SIG-M5 treated with dmso at 0.1 percent for 504 hours (cell line): ENCODE data around the gene ROR1.

Source experiments
- DNase-seq: peaks from one replicate; lab custom pipeline; 2025; ENCODE audit not compliant: unreplicated experiment; lab: John Stamatoyannopoulos, UW

ROR1 gene

GRCh38 chr1:63928186-63929105 is 154.6 kb downstream of the ROR1 start:
- no peak for DNase-seq

DNA sequence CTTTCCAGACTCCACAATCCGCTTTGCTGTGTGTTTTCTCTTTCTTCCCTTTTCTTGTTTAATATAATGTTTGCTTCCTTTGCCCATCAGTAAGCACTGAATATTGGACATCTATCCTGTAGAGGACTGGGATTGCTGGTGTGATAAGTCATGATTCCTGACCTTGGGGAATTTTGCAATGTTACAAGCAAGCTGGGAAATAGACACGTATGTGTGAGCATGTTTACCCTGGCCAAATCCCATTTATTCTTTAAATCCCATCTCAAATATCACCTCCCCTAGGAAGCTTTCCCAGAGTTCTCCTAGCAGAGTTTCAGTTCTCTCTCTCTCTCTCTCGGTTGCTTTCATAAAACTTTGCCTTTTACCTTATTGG is 155.3 kb downstream of the ROR1 start:
- DNase-seq = no peak

- no peak for DNase-seq
Measured at GRCh38 chr1:63931468-63931867, 157.7 kb downstream of the ROR1 start.

DNA sequence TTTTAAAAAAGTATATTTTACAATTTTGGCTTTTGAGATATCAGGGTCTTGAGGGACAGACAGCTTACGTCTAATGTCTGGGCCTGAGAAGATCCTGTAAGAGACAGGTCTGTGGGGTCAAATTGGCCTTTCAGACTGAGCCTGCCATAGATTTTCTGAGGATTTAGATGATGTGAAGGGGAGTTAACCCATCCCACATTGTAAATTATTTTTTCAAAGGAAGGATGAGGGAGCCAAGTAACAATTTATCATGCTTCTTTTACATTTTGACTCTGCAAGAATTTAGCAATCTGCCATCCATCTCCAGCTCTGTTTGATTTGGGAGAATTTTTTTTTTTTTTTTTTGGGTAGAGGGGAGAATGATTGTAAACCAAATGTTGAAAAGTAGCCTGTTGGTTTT is 160.9 kb downstream of the ROR1 start:
- no peak for DNase-seq

DNA sequence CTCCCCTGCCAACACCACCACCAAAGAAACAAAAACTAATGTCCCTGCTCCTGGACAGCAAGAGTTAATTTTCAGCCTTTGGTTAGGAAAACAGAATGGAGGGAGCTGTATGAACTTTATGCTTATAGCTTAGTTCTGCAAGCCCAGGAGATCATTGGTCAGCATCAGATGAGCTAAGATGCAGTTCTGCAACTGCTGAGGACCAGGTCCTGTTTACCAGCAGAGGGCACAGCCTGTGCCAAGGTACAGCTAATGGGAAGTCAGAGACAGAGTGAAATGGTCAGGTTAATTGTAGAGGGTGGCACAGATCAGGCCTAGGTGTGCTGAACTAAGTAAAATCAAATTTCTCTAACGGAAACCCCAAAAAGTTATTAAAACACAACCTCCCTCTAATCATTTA is 161.3 kb downstream of the ROR1 start:
- no peak for DNase-seq

DNA sequence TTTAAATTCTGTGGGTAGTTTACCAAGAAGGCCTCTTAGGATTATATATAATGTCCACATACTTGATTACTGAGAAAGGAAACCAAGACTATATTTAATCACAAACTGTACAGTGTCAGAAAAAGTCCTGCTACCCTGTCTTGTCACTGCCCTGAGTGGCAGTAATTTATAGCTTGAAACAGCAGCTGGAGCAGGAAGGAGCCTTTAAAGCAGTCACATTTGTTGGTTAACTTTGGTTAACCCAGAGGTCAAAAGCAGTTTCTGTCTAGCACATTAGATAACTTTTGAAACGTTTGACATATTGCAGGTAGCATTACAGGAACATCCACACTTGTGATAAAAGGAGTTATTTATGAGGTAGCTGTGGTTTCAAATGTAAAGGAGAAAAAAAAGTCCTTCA is 161.7 kb downstream of the ROR1 start:
- no peak for DNase-seq

GRCh38 chr1:63936276-63936675 is 162.5 kb downstream of the ROR1 start:
- DNase-seq = no peak

GRCh38 chr1:63936801-63937200 is 163.0 kb downstream of the ROR1 start:
- DNase-seq = no peak

GRCh38 chr1:63937461-63938022 is 163.7 kb downstream of the ROR1 start:
- no peak for DNase-seq

- no peak for DNase-seq
Measured at GRCh38 chr1:63940440-63940839, 166.6 kb downstream of the ROR1 start.

- no peak for DNase-seq
Measured at GRCh38 chr1:63943393-63943792, 169.6 kb downstream of the ROR1 start.

- DNase-seq = no peak
Measured at GRCh38 chr1:63945943-63946342, 172.1 kb downstream of the ROR1 start.

DNA sequence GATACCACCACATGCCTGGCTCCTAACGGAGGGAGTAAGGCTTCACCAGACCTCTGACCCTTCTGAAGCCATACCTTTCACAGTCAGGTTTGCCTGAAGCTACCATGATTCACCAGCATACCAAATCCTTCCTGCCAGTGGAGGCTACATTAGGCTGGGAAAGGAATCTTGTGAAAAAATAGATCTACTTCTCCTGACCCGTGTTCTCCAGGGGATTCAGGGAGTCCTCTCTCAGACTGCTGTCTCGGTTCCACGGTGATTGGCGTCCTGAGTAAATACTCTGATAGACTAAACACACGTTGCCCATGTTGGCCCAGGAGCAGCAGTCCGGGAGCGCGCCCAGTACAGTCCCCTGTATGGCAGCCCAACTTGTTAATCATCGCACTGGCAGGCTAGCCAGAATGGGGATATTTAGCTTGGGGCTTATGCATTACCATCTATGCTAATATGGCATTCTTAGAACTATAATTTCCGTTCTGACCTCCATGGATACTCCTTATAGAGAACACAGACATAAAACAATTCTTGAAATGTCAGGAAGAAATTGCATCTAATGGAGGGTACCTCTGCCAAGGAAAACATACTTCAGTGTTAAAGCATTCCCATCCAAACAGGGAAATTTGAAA is 173.2 kb downstream of the ROR1 start:
- no peak for DNase-seq

DNA sequence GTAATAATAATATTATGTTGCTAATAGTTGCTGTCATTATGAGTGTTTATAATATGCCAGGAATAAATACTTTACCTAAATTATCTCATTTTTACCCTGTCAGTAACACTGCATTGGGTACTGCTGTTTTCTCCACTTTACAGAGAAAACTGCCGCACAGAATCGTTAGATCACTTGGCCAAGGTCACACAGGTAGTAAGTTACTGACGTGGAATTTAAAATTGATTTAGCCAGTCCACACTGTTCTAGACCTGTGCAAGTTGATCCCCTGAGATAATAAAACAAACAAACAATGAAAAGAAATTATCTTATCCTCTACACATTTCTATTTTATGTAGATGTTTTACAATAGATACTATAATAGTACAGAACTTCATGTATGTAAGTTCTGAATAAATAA is 174.1 kb downstream of the ROR1 start:
- no peak for DNase-seq

DNA sequence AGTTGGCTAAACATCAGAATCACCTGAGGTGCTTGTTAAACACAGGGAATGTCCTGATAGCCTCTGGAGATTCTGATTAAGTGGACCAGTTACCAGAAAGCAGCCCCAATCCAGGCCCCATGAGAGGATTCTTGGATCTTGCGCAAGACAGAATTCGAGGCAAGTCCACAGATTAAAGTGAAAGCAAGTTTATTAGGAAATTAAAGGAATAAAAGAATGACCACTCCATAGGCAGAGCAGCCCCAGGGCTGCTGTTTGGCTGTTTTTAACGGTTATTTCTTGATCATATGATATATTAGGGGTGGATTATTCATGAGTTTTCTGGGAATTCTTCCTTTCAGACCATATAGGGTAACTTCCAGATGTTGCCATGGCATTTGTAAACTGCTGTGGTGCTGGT is 176.2 kb downstream of the ROR1 start:
- DNase-seq = no peak

DNA sequence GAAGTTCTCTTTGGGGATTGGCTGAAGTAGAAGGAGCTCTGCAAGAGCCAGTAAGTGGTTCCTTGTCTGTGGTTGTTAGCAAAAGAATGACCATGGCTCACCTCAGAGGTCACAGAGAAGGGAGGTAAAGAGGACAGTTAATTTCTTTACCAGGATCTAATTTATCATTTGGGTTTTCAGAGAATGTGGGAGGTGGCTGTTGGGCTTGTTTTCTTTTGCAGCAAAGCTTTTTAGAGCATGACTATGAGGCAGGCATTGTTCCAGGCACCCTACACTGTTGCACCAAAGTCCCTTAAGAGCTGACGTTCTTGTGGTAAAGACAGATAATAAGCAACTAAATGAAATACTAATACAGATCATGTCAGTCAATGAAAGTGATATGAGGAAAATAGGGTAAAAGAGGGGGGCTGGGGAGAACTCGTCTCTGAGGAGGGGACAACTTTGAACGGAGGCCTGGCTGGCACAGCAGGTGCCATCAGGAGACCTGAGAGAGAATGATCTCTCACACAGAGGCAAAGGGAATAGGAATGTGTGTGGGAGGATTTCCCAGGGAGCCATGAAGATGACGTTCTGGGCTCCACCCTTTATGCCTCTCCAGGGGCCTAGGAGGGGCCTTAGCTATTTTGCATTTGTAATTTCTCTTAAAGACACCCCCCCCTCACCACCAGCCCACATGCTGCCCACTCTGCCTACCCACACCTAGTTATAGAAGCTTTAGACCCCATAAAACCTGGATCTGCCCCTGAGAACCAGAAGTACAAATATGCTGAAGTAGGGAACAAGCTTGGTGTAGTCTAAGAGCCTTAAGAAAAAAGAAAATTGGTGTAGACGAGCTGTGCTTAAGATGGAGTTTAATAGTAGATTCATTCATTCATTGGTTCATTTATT is 177.5 kb downstream of the ROR1 start:
- DNase-seq = no peak

DNA sequence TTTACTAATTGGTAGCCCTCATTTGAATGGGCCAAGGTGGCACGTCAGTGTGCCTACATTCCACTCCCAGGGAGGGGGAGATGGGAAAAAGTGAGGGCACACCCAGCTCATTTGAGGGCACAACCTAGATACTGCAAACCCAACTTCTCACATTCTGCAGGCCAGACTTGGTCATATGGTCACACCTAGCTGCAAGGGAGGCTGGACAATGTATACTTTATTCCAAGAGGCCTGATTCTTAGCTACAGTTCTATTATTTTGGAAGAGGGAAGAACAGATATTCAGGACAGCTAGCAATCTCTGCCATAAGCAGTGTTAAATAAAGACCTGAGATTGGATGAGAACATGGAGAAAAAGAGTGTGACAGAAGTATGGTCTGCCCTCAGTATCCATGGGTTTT is 180.4 kb downstream of the ROR1 start:
- no peak for DNase-seq

DNA sequence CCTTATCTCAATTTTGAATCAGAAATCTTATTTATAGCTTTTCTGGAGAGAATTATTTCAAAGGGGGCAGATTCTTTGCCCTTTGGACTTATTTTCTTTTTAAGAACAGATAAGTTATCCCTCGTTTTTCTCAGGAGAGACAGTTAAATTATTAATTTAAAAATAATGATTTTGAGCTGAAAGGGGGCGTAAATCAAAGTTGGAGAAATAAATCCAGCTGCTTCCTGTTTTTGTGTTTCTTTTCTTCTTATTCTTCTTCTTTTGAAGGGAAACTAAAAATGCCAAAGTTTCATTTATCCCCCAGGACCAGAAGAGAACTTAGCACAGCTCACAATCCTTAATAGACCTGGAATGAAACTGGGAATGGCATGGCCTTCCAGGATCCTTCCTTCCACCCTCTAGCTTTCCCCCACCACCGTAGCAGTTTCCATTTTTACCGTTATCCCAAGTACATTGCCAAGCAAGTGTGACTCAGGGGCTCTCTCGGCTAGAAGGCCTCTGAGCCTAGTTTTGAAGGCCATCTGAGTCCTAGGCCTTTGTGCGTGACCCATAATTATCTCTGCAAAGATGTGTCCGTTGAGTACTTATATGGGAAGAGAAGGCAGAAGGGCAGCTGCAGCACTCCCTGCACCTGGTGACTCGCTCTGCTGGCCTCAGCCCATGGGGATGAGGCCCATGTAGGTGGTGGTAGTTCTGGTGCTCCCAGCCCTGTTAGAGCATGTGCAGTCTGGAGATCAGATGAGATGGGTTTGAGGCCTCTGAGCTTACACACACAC is 181.7 kb downstream of the ROR1 start:
- no peak for DNase-seq

DNA sequence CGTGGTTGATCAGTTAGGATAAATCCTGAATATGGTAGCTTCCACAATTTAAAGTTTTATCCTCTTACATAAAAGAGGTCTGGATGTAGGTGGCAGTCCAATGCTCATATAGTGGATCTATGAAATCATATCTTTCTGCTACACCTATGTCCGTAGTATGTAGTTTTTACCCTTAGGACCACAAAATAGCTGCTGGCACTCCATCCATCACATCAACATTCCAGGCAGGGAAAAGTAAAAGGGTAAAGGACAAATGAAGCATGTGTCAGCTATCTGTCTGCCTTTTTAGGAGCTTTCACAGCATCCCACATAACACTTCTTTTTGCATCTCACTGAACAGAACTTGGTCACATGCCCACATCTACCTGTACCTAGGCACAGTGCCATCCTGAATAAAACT is 184.7 kb downstream of the ROR1 start:
- DNase-seq = no peak

DNA sequence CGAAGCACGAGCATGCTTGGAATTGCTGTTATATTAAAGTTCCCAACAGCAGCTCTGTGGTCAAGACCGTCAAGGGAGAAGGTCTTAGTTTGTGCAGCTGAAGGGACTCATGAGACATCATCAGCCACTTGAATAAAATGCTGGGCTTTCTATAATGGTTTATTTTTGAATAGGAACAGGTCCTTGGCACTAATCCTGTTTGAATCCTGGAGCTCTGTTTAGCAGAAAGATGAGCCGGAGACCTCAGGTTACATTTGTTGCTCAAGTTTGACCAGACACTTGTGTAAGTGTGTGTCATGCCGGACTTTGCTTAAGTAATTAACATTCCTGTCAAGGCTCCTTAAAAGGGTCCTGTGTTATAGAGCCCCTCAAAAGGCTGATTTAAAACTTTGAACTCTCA is 186.5 kb downstream of the ROR1 start:
- DNase-seq = no peak

DNA sequence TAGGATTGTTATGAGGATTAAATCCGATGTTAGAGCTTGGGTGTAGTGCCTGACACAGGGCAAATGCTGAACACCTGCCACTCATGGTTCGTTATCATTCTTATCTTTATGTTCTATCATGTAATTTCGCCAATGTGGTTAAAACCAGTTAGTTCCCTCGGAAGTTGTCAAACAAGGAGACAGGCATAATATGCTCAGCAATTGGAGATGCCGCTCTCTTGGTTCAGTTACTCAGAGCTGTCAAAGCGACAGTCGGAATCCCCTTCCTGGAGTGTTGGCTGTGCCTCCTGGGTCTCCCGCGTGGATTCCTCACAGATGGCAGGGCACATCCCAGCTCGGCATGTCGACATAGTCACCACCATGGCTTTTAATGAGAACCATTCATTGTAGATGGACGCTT is 192.2 kb downstream of the ROR1 start:
- no peak for DNase-seq
